ENCODE results near the gene GADD45A.

GADD45A gene

GRCh38 chr1:67735806-67736627, 51.0 kb downstream of the GADD45A start:
- no peak overlapping the region for H3K4me3 ChIP-seq (ENCODE audit: low read depth in 1 of 2, low read length in 2 of 2)
- H3K27me3 ChIP-seq (ENCODE audit: control insufficient read depth in 1 of 2, insufficient read depth in 2 of 2, low read length in 2 of 2) = no peaks in the 10 kb centered on the region
- H3K9me3 ChIP-seq (ENCODE audit: low read length) = no peaks in the 10 kb centered on the region
- peaks cover 5% of the 10 kb centered on the region for H3K4me1 ChIP-seq (ENCODE audit: insufficient read depth, low read length)
- no peaks in the 10 kb centered on the region for H3K36me3 ChIP-seq (ENCODE audit: insufficient read depth, low read length)
- H3K9ac ChIP-seq (ENCODE audit: low read length) = no peak overlapping the region
- no peak overlapping the region for H3K27ac ChIP-seq (ENCODE audit: low read depth, low read length)

GRCh38 chr1:67736750-67737149, 51.7 kb downstream of the GADD45A start:
- H3K36me3 ChIP-seq (ENCODE audit: insufficient read depth, low read length) = no peaks in the 10 kb centered on the region
- no peak overlapping the region for H3K4me3 ChIP-seq (ENCODE audit: low read depth in 1 of 2, low read length in 2 of 2)
- no peaks in the 10 kb centered on the region for H3K27me3 ChIP-seq (ENCODE audit: control insufficient read depth in 1 of 2, insufficient read depth in 2 of 2, low read length in 2 of 2)
- H3K27ac ChIP-seq (ENCODE audit: low read depth, low read length) = no peak overlapping the region
- no peaks in the 10 kb centered on the region for H3K9me3 ChIP-seq (ENCODE audit: low read length)
- peaks cover 5% of the 10 kb centered on the region for H3K4me1 ChIP-seq (ENCODE audit: insufficient read depth, low read length)
- no peak overlapping the region for H3K9ac ChIP-seq (ENCODE audit: low read length)

- peaks cover 5% of the 10 kb centered on the region for H3K4me1 ChIP-seq (ENCODE audit: insufficient read depth, low read length)
- H3K27ac ChIP-seq (ENCODE audit: low read depth, low read length) = no peak overlapping the region
- no peak overlapping the region for H3K9ac ChIP-seq (ENCODE audit: low read length)
- H3K36me3 ChIP-seq (ENCODE audit: insufficient read depth, low read length) = no peaks in the 10 kb centered on the region
- H3K9me3 ChIP-seq (ENCODE audit: low read length) = no peaks in the 10 kb centered on the region
- H3K4me3 ChIP-seq (ENCODE audit: low read depth in 1 of 2, low read length in 2 of 2) = no peak overlapping the region
- no peaks in the 10 kb centered on the region for H3K27me3 ChIP-seq (ENCODE audit: control insufficient read depth in 1 of 2, insufficient read depth in 2 of 2, low read length in 2 of 2)
Measured at GRCh38 chr1:67737875-67738274, 52.9 kb downstream of the GADD45A start.
